GM19468 (cell line): ENCODE measurements around the gene FSTL4.

ENCODE experiments used
- ATAC-seq: cut with Tn5 transposase; IDR thresholded peaks from one replicate; pipeline ENCODE4 v1.9.1; 2021; ENCODE audit warnings: mild to moderate bottlenecking, moderate library complexity, moderate number of reproducible peaks; ENCODE audit not compliant: unreplicated experiment; ENCODE audit errors: extremely low read depth

Gene FSTL4

GRCh38 chr5:133439859-133440258 lies 172.5 kb downstream of the FSTL4 start:
- no peak for ATAC-seq

GRCh38 chr5:133438487-133438886 lies 173.9 kb downstream of the FSTL4 start:
- no peak for ATAC-seq

GRCh38 chr5:133434336-133434735 lies 178.0 kb downstream of the FSTL4 start:
- no peak for ATAC-seq

DNA sequence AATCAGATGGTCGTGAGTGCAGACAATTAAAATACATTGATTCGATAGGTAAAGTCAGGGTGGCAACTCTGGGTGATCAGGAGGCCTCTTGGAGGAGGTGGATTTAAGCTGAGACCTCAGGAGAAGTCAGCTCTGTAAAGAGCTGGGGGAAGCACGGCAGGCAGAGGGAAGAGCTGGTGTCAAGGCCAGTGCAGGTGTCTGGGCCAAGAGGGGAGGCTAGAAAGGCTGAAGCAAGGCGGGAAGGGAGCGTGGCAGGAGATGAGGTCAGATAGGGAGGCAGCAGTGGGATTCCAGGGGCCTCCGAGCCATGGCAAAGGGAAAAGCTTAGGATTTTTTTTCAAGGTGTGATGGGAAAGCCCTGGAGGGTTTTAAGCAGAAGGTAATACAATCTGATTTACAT lies 178.7 kb downstream of the FSTL4 start:
- ATAC-seq, result no peak

- ATAC-seq, result no peak
Measured at GRCh38 chr5:133432956-133433532, 179.3 kb downstream of the FSTL4 start.

DNA sequence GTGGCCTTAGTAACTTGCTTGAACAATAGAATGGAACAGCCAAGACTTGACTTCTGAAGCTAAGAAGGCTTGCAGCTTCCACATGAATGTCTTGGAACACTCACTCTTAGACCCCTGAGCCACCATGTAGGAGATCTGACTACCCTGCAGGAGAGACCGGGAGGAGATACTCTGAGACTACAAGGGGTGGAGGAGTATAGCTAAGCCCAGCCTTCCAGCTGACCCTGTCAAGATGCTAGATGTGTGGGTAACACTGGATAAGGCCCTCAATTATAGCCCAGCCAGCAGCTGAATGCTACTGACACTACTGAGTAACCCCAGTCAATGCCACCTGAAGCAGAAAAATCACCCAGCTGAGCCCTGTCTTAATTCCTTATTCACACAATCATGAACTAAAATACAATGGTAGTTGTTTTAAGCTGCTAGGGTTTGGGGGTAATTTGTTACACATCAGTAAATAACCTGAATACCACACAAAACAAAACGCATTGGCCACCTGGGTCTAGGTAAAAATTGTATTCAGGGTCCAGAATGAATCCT lies 180.9 kb downstream of the FSTL4 start:
- ATAC-seq, result no peak

GRCh38 chr5:133430095-133430494 lies 182.2 kb downstream of the FSTL4 start:
- no peak for ATAC-seq

DNA sequence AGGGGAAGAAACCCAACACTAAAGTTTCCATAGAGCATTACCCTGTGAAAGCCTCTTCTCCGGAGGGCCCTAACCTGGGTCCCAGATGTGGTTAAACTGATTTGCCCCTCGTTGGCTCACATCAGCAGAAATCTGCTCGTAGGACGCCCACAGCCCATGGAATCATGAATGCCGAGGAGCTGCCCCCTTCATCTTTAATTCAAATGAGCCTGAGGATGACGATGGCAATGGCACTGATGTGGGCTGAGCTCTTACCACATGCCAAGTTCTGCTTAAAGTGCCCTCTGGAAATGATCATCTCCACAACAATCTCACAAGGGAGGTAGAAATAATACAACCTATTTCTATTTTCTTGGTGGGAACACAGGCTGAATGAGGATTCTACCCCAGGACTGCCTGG lies 183.3 kb downstream of the FSTL4 start:
- no peak for ATAC-seq

GRCh38 chr5:133428072-133428660 lies 184.2 kb downstream of the FSTL4 start:
- no peak for ATAC-seq

GRCh38 chr5:133427121-133427777 lies 185.1 kb downstream of the FSTL4 start:
- ATAC-seq, result no peak

GRCh38 chr5:133426264-133426663 lies 186.1 kb downstream of the FSTL4 start:
- no peak for ATAC-seq

- no peak for ATAC-seq
Measured at GRCh38 chr5:133425764-133426163, 186.6 kb downstream of the FSTL4 start.

- no peak for ATAC-seq
Measured at GRCh38 chr5:133425222-133425621, 187.1 kb downstream of the FSTL4 start.

- ATAC-seq, result no peak
Measured at GRCh38 chr5:133423618-133424282, 188.6 kb downstream of the FSTL4 start.

- no peak for ATAC-seq
Measured at GRCh38 chr5:133423011-133423617, 189.2 kb downstream of the FSTL4 start.

DNA sequence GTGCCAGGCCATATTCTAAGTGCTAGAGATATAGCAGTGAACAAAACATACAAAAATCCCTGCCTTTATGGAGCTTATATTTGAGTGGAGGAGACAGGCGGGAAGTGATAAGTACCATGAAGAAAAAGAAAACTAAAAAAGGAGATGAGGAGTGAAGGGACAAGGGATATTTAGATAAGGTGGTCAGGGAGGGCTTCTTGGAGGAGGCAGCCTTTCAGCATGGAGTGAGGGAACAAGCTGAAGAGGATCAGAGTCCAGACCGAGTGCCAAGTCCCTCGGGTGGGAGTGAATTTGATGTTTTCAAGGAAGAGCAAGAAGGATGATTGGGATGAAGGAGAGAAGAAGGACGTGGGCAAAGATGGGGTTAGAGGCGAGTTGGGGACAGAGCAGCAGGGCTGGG lies 190.5 kb downstream of the FSTL4 start:
- ATAC-seq, result no peak

DNA sequence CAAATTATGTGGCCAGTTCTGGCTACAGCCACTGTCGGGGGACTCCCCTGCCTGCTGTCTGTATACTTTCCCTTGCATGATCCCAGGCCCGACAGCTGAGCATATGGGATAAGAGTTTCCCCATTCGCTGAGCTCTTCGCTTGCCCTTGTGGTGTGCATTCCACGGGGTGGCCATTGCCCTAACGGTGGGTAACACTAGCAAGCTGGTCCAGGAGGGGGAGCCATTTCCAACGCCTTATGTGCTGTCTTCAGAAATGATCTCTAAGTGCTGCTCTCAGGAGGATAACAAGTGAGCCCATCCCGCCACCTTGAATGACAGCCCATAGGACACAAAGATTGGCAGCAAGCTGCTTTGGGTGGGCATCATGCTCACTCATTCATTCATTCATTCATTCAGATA lies 190.9 kb downstream of the FSTL4 start:
- ATAC-seq, result no peak

GRCh38 chr5:133420440-133421301 lies 191.7 kb downstream of the FSTL4 start:
- ATAC-seq, result no peak

GRCh38 chr5:133415906-133416305 lies 196.4 kb downstream of the FSTL4 start:
- ATAC-seq, result no peak

DNA sequence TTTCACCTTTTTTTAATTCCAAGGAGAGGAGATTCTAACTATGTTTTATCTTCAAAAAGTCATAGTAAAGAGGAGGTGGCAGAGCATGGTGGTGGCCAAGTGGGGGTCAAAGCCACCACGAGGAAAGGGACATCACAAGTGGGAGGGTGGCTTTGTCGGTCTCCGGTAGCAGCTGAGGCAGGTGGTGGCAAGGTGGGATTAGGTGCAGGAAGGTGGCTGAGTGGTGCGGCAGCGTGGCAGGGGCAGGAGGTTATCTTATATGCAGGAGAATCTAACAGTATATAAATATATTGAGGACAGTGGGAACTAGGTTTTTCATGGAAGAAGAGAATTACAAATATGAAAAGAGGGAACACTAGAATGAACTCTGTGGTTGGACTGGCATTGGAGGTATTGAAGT lies 196.8 kb downstream of the FSTL4 start:
- no peak for ATAC-seq
